Thoracic aorta (tissue), 2 donors: Measurements from ENCODE around the gene KIF25. TPM values are rescaled to one million over a fixed set of nuclear protein-coding genes. Genes with fewer than 3 reads are reported as not detected.

ENCODE experiments used
- ATAC-seq: fragments of 150-250 bp; one replicate; pipeline ENCODE4 v1.8.0; 2017; ENCODE audit warnings: low read depth; ENCODE audit not compliant: insufficient number of reproducible peaks, low FRiP score
- DNase-seq: peaks from one replicate; pipeline ENCODE4 v3.0.0-alpha.2; 2020; ENCODE audit warnings: low spot score
- H3K27ac ChIP-seq, 2 donors: fragments of 200-600 bp; sonication (generic); 1 replicate in 1 of 2; 2 replicates in 1 of 2; pipeline ENCODE4 v1.5.1; 2016; ENCODE audit warnings: mild to moderate bottlenecking in 2 of 2, moderate library complexity in 2 of 2
- H3K27me3 ChIP-seq: fragments of 200-600 bp; sonication (generic); replicated peaks from 2 replicates; pipeline ENCODE4 v1.6.0; 2016; ENCODE audit warnings: mild to moderate bottlenecking; ENCODE audit not compliant: insufficient read depth
- H3K36me3 ChIP-seq: fragments of 200-600 bp; sonication (generic); one replicate; pipeline ENCODE4 v1.5.1; 2016
- H3K4me1 ChIP-seq, 2 donors: fragments of 200-600 bp; sonication (generic); 1 replicate in 1 of 2; 2 replicates in 1 of 2; pipeline versions ENCODE4 v1.5.1 to v1.6.0; 2016; ENCODE audit warnings: low read depth in 2 of 2, mild to moderate bottlenecking in 1 of 2; ENCODE audit not compliant: control insufficient read depth in 1 of 2
- H3K4me3 ChIP-seq: fragments of 200-600 bp; sonication (generic); 2 replicates; pipeline ENCODE4 v1.5.1; 2016; ENCODE audit warnings: mild to moderate bottlenecking
- H3K9me3 ChIP-seq: fragments of 200-600 bp; sonication (generic); 2 replicates; pipeline ENCODE4 v1.5.1; 2016
- total RNA-seq, 2 donors: library from RNA; depleted of rRNA; stranded (reverse); fragments of >200 nt; gene quantifications; one replicate each; pipeline versions ENCODE4 v1.1.0 to v1.2.3, GENCODE V29; 2016
- TF ChIP-seq, protein P1 (sequence below): fragments of 200-600 bp; sonication (generic); IDR thresholded peaks from one replicate; pipeline ENCODE4 v1.5.1; 2019; ENCODE audit warnings: antibody characterized with exemption

Gene KIF25
- total RNA-seq, 2 donors from 2014 or later: not detected

DNA sequence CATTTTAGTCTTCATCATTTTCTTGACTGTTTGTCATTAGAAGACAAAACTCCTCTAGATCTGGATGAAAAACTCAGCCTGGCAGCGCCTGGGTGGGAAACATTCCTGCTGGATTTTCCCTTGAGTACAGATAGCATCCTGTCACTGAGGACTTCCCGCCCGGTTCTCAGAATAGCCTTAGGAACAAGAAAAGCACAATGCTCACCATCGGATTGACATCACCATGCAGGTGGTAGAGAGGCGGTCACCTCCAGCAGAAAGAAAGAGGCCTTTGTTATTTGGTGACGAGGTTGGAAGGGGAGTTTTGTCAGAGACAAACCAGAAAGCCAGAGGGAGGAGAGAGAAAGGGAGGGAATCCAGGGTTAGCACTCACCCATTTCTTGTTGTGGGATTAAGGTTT, 39.8 kb downstream of the KIF25 start:
- H3K27ac ChIP-seq: no peak overlapping the region
- H3K27me3 ChIP-seq: no peaks in the 10 kb centered on the region
- H3K4me1 ChIP-seq: peaks cover 4 to 5% of the 10 kb centered on the region in 2 donors
- ATAC-seq (no peak), DNase-seq (no peak)
- TF ChIP-seq, protein P1, sequence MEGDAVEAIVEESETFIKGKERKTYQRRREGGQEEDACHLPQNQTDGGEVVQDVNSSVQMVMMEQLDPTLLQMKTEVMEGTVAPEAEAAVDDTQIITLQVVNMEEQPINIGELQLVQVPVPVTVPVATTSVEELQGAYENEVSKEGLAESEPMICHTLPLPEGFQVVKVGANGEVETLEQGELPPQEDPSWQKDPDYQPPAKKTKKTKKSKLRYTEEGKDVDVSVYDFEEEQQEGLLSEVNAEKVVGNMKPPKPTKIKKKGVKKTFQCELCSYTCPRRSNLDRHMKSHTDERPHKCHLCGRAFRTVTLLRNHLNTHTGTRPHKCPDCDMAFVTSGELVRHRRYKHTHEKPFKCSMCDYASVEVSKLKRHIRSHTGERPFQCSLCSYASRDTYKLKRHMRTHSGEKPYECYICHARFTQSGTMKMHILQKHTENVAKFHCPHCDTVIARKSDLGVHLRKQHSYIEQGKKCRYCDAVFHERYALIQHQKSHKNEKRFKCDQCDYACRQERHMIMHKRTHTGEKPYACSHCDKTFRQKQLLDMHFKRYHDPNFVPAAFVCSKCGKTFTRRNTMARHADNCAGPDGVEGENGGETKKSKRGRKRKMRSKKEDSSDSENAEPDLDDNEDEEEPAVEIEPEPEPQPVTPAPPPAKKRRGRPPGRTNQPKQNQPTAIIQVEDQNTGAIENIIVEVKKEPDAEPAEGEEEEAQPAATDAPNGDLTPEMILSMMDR: no peak
- H3K4me3 ChIP-seq: no peak overlapping the region
- no peaks in the 10 kb centered on the region for H3K36me3 ChIP-seq
- peaks cover 15% of the 10 kb centered on the region for H3K9me3 ChIP-seq

DNA sequence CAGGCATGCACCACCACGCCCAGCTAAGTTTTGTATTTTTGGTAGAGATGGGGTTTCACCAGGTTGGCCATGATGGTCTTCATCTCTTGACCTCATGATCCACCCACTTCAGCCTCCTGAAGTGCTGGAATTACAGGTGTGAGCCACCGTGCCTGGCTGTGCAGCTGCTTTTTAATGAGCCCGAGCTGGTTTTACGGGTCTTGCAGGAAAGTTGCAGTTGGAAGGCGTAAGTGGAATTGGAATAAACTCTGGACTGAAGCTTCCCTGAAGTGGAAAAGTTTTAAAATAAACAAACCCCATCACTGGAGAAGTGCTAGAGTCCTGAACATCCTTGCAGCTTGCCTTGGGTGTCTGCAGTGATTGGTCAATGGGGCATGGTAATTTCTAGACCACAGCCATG, 40.4 kb downstream of the KIF25 start:
- DNase-seq (no peak), ATAC-seq (no peak)
- no peak overlapping the region for H3K27ac ChIP-seq
- peaks cover 4 to 5% of the 10 kb centered on the region in 2 donors for H3K4me1 ChIP-seq
- no peaks in the 10 kb centered on the region for H3K36me3 ChIP-seq
- no peak overlapping the region for H3K4me3 ChIP-seq
- peaks cover 15% of the 10 kb centered on the region for H3K9me3 ChIP-seq
- TF ChIP-seq, protein P1: no peak
- H3K27me3 ChIP-seq: no peaks in the 10 kb centered on the region

DNA sequence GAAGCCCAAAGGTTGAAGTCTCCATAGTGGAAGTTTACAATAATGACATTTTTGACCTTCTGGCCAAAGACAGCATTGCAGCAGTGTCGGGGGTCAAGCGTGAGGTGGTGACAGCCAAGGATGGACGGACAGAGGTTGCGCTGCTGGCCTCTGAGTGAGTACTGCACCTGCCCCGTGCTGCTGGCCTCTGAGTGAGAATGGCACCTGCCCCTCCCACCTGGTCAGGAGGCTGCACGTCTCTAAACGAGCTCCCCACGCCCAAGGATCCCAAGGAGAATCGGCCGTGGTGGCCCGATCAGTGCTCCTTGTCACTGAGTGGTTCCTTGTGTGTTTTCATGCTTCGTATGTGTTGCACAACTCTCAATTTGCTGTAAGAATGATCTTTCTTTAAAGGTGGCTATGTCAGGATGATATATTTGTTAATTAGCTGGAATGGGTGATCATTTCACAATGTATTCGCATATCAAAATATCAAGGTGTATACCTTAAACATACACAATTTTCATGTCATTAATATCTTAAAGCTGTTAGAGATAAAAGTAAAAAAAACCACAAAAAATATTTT, 41.2 kb downstream of the KIF25 start:
- Histone ChIP-seq H3K36me3 (no peaks in the 10 kb centered on the region), H3K27ac (no peak overlapping the region), H3K27me3 (no peaks in the 10 kb centered on the region), H3K9me3 (peaks cover 15% of the 10 kb centered on the region), H3K4me3 (no peak overlapping the region), H3K4me1 (peaks cover 4 to 5% of the 10 kb centered on the region in 2 donors)
- ATAC-seq (no peak), DNase-seq (no peak)
- TF ChIP-seq, protein P1: no peak

- Histone ChIP-seq H3K4me3 (no peak overlapping the region), H3K4me1 (peaks cover 4 to 5% of the 10 kb centered on the region in 2 donors), H3K27ac (no peak overlapping the region), H3K9me3 (peaks cover 15% of the 10 kb centered on the region), H3K27me3 (no peaks in the 10 kb centered on the region), H3K36me3 (no peaks in the 10 kb centered on the region)
- ATAC-seq: no peak
- TF ChIP-seq, protein P1: no peak
- DNase-seq: no peak
These were observed 41.8 kb downstream of the KIF25 start for GRCh38 chr6:168039301-168039700.

- H3K27ac ChIP-seq: no peak overlapping the region
- ATAC-seq (no peak), DNase-seq (no peak)
- peaks cover 4 to 5% of the 10 kb centered on the region in 2 donors for H3K4me1 ChIP-seq
- TF ChIP-seq, protein P1: no peak
- no peaks in the 10 kb centered on the region for H3K36me3 ChIP-seq
- H3K9me3 ChIP-seq: peaks cover 15% of the 10 kb centered on the region
- no peaks in the 10 kb centered on the region for H3K27me3 ChIP-seq
- H3K4me3 ChIP-seq: no peak overlapping the region
These were observed 42.4 kb downstream of the KIF25 start for GRCh38 chr6:168039849-168040248.
